NCI-H1092 (cell line): ENCODE measurements around the gene THUMPD2.
A peak's percentile ranks its signal among the peaks of the same experiment; 100 is the strongest.

Experiments used
- DNase-seq: peaks from one replicate; lab custom pipeline; 2025; lab: John Stamatoyannopoulos, UW

Gene THUMPD2

DNA sequence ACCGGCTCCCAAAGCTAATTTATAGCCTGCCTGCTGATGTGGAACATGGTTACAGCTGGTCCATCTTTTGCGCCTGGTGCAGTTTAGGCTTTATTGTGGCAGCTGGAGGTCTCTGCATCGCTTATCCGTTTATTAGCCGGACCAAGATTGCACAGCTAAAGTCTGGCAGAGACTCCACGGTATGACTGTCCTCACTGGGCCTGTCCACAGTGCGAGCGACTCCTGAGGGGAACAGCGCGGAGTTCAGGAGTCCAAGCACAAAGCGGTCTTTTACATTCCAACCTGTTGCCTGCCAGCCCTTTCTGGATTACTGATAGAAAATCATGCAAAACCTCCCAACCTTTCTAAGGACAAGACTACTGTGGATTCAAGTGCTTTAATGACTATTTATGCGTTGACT, 62.0 kb downstream of the THUMPD2 start:
- no peak for DNase-seq

DNA sequence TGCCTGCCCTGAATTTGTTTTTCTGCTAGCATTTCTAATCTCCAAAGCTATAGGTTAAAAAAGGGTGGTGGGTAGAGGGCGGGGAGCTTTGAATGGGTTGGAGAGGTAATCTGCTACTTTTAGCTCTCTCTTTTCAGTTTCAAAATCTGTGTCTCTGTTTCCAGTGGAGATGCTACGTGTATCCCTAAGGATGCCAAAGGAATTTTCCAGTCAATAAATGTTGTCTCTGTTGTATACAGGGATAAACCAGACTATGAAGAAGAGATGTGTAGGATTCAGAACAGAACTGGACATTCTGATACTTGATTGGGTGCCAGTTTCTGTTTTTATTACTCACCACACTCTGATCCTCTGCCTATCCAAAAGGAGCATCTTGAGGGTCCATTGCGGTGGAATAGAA, 63.2 kb downstream of the THUMPD2 start:
- DNase-seq, result no peak

DNA sequence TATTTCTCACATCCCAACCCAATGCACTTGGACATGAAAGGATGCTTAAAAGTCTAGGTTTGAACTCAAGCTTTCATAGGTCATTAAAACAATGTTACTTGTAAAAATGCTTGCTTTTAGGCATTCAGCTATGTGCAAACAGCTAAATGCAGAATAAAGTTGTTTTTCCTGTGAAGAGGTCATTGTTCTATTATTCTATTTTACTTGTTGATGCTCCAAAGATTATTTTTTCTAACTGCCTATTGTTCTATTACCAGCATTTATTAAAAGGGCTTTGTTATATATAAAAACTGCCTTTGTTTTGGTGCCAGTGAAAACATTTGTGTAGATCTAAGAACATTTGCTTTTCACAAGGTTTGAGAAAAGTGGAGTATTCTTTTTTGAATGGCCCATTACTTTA, 64.0 kb downstream of the THUMPD2 start:
- DNase-seq, result no peak

DNA sequence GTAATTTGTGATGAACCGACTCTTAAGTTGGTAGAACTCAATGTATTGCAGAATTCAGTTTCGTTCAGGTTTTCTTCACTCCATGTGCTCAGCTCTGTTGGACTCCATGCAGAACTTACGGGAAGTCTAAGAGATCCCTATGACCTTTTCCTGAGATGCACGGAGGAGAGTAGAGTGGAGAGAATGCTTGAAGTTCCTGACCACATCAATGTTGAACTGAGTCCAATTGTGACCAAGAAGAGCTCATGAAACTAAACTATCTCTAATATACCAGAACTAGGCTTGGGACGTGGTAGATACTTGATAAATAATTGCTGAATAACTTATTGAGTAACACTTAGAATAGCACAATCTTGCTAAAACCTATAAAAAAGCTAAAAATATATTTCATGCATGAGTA, 66.1 kb downstream of the THUMPD2 start:
- no peak for DNase-seq

DNA sequence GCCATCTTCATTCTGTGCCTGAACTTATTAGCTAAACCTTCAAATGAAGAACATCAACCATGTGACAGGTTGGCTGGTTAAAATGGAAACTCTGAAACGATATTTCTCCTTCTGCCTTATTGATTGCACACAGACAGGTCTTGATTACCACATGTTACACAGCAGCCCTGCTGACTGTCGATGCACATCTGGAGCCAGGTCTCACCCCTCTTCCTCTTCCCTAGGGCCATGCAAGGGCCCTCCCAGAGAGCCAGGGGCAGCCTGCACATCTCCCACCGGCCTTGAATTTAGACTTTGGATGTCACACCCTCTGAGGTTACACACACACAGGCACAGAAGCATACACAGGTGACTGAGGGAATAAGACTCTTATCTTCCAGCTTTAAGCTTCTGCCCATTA, 68.3 kb downstream of the THUMPD2 start:
- no peak for DNase-seq

DNA sequence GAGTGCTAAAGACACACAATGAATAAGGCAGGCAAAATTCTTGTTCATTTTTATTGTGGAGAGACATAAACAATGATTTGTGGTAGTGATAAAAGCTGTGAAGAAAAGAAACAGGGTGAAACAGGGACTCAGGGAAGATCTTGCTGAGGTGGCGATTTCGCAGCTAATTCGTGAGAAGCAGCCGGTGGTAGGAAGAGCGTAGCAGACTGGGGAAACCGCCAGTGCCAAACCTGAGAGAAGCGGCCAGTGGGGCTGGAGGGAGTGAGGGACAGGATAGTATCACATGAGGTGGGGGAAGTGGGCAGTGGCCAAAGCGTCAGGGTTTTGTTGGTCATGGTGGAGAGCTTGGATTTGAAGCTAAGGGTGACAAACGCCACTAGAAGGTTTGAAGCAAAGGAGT, 71.1 kb downstream of the THUMPD2 start:
- no peak for DNase-seq

DNA sequence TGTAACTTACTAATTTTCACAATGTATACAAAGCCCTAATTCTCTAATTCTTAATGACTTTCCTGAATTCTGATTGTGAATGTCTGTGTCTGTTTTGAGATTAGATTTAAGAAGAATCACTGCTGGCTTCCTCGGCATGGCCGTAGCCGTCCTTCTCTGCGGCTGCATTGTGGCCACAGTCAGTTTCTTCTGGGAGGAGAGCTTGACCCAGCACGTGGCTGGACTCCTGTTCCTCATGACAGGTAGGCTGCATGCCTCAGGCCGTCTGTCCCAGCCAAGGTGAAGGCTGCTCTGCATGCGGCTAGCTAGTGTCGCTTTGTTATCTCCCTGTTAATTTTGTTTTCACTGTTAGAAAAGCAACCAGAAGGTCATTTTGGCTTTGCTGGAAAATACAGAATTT, 72.1 kb downstream of the THUMPD2 start:
- no peak for DNase-seq

DNA sequence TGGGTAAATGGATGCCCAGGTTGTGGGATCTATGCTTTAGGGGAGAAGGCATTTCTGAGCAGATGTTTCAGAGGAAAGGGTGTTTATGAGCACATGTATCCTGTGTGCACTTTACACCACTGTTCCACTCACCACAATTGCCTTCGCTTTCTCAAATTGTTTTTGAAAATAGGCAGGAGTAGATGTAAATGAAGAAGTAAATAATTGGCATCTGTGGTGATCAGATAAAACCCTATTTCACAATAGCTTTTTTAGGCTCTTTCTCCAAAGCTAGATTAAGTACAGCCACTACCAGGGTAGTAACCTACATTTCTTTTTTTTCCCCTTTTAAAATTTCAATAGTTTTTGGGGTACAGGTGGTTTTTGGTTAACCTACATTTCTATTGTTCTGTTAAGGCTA, 72.7 kb downstream of the THUMPD2 start:
- DNase-seq, result no peak

DNA sequence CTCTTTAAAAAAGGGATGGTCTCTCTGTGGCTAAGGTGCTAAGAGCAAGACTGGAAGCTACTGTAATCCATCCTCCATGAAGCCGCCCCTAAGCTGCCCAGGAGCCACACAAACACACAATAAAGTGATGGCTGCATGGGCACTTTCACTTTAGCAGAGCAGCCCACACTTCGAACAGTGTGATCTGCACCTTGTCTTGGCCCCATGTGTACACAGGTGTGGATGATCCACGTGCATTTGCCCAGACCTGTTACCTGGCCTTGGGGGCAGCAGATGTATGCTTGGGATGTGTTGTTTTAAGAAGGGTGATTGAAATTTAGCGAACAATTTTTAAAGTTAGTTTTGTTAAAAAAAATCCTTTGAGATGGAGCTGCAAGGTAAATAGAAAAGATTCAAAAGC, 73.4 kb downstream of the THUMPD2 start:
- no peak for DNase-seq

DNA sequence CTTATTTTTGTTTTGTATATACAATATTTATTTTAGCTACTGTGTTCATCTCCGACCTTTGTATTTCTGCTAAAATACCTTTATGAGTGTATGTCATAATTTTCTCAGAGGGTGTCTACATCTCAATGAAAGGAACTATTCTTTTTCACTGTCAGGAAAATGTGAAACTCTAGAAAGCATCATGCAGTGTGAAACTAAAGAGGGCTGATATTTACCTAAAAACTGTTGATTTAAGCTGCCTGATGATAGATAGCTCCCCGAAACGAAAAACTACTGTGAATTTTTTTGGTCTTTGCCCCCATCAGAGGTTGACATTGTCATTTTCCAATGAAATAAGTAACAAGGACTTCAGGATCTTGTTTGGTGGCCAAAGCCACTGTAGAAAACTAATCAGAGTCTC, 74.5 kb downstream of the THUMPD2 start:
- DNase-seq, result no peak

DNA sequence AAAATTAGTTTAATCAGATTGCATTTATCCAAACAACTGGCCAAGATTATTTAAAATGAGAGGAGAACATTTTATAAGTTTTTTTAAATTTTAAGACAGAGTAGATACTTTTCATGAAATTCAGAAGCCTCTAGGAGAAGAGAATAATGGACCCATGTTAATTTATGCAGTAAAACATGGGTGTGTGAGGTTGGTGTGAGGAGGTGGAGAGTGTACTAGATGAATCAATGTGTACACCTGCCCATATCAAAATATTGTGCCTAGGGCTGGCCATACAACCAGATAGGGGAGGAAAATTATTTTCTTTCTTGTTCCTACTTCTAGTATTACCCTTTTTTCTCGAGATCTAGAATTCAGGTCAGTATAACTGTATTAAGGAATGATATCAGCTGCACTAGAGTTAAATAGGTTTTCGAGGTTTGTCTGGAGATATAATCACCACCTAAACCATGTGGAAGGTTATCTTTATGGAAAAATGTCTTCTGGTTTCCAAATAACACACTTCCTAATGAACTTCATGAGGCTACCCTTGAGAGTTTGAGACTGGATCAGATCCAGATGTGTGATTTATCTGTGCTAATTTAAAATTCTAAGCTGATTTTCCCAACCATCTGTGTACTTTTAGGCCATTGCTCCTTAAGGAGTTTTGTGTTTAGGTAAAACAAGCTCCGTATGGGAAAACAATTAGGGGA, 75.7 kb downstream of the THUMPD2 start:
- DNase-seq, result no peak

DNA sequence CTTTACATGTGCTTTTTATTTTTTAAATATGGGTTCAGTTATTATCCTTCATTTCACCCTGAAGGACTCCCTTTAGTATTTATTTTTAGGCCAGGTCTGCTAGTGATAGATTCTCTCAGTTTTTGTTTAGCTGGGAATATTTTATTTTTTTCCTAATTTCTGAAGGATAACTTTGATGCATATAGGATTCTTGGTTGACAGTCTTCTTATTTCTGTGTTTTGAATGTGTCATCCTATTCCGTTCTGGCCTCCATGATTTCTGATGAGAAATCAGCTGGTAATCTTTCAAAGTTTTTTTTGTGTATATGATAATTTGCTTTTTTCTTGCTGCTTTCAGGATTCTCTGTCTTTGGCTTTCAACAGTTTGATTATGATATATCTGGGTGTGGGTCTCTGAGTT, 77.9 kb downstream of the THUMPD2 start:
- DNase-seq, result no peak

DNA sequence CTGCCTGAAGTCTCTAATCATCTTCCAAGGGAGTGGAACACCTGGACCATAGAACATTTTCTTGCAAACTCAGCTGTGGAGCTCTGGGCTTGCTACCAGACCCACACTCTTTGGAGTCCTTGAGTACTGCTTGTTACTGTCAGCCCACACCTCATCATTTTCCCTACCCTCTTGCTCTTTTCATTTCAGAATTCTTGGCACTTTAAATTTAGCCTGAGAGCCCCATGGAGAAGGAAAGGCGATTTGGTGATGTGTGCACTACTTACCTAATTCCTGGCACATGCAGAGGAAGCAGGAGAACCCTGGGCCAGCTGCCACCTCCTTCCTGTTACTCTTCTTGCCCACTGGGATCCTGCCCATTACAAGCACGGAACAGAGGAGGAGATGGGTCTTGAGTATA, 81.6 kb downstream of the THUMPD2 start:
- DNase-seq, result no peak

DNA sequence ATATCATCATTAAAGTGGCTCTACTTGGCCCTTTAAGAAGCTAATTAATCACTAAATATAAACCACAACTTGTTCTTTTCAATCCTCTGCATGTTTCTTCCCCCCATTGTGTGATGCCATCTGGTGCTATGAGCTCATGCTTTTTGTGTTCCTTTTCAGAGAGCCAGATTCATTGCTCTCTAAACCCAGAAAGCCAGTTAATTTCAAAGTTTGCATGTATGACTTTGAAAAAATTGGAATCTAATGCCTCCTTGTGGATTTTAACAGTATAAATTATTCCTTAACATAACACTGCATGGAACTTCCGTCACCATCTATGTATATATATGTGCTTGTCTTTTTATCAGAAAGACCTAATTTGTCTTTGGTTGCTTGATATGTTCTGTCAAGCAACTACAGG, 82.2 kb downstream of the THUMPD2 start:
- no peak for DNase-seq

DNA sequence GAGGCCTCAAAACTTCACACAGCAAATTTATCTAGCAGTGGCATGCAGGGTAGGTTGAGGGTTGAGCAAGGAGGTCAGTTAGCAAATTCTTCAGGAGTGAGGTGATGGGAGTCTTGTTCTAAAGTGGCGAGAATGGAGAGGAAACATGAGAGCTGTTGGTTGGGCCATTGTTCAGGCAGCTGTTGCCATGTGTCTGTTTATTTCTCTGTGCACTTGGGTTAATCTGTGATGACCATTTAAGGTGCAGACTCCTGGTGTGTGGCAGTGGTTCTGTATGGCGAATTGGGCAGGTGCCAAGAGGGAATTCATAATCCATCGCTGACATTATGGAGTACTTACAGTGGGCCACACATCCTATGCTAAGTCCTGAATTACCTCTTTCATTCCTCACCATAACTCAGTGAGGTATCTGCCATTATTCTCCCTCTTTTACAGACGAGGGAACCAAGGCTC, 82.9 kb downstream of the THUMPD2 start:
- peak; percentile 66 for DNase-seq

DNA sequence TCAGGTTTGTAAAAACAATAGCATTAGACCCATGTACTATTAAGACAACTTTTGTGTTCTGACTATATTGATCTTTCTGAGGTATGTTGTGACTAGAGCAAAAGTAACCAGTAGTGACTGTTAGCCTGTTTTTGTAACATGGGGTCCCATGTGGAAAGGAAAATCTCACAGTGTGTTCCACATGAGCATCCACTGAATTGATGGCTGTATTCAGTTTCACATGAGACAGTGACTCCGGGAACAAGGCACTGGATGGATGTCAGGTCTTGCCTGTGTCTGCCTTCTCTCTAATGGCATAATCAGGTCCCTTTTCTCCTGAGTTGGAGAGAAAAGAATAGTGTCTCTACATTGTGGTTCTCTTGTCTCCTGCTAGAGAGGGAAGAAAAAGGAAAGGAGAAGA, 85.8 kb downstream of the THUMPD2 start:
- DNase-seq, result no peak

DNA sequence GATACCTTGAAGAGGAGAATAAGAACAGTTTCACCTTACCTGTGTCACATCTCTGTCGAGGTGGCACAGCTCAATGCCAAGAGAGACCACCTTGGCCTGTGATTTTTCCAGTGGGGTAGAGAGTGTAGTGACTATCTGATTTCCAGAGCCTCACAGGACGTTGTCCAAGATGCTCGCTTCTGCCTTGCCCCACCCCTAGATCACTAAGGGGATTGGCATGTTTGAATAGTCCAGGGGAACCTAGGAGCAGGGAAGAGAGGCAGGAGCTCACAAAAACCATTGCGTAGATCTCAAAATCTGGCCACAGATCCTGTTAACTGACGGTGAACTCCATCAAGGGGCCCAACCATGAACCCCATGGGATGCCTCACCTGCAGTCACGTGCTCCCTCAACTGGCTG, 89.2 kb downstream of the THUMPD2 start:
- DNase-seq, result no peak

DNA sequence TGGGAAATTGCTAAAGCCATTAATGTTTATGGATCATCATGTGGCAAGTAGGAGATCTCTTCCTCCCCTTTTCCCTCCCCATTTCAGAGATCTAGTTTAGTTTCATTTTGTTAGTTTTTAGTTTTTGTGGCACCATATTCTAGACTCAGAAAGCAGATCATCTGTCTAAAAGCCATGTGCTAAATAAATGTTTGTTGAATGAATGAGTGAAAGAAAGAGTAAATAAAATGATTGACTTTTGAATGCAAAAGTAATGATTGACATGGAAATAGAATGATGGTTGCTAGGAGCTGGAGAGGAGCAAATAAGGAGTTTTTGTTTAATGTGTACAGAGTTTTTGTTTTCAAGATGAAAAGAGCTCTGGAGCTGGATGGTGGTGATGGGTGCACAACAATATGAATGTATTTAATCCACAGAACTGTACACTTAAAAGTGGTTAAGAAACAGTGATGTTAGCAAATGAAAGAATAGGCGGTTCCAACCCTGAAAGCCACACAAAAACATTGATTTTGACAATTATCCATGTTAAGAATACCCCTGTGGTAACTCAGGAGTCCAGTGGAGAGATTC, 89.7 kb downstream of the THUMPD2 start:
- DNase-seq, result no peak

DNA sequence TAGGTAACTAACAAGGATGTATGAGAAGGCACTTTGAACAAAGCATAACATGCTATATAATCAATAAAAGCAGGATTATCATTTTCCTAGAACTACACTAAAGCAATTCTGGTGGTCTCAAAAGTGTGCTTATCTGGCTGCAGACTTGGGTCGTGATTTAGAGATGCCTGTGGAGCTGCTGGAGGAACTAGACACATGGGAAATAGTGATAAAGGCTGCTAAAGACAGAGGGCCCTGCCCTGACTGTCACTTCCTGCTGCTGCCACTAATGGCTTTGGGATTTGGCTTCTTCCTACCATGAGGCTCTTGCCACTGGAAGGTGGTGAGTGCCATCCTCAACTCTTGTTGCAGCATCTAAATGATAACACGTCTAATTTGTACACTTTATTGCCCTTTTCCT, 90.9 kb downstream of the THUMPD2 start:
- DNase-seq, result no peak

DNA sequence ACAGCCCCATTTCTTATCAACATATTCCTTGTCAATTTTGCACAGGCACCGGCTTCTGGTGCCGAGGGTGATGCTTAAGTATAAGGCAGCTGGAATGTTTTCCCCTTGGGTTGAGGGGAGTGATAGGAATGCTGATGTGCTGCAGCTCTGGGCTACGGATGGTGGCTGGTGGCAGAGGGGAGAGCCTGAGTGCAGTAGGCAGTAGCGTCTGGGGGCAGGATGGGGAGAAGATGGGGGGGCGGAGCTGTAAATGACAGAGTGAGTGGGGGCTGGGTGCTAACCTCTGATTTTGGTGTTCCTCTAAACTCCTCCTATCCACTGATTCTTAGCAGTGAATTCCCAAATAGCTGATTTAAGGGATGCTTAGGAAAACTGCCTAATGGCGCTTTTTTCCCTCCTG, 92.6 kb downstream of the THUMPD2 start:
- DNase-seq, result no peak
